ENCODE measurements around the gene IL13RA1.

GRCh38 chrX:118823263-118824172 lies 96.1 kb downstream of the IL13RA1 start, which contains the start of gene ZCCHC12:
- no peak for TF ChIP-seq CTCF (IDR thresholded peaks at IDR 0.05; ENCODE audit: low read depth, low read length)
- no peak for TF ChIP-seq POLR2A (IDR thresholded peaks at IDR 0.05; ENCODE audit: extremely low read depth, insufficient read length)
- no peak for TF ChIP-seq MAX (IDR thresholded peaks at IDR 0.05; ENCODE audit: low read depth, low read length)
- TF ChIP-seq MYC (IDR thresholded peaks at IDR 0.05; ENCODE audit: low read depth, low read length) = no peak

Measured in NB4 (cell line).